OCI-LY7 (cell line): ENCODE results near the gene CDHR5. TPM values are rescaled to one million over a fixed set of nuclear protein-coding genes. Genes with fewer than 3 reads are reported as not detected.
A peak's percentile ranks its signal among the peaks of the same experiment; 100 is the strongest.

Experiments
- BruUV-seq: library from RNA; stranded (reverse); fragments of 400-500 nt; replicated peaks from 2 replicates; lab custom pipeline; 2021; lab: Mats Ljungman, UMichigan
- CTCF ChIA-PET: fragments of 300-600 bp; sonication (Branson Sonifier 250); formaldehyde crosslinking; loops from one replicate; lab custom pipeline; 2022; ENCODE audit warnings: antibody characterized with exemption; ENCODE audit not compliant: unreplicated experiment; lab: Charles Lee
- POLR2A ChIA-PET: fragments of 300-600 bp; sonication (Branson Sonifier 250); formaldehyde crosslinking; loops from one replicate; lab custom pipeline; 2022; ENCODE audit warnings: antibody characterized with exemption; lab: Charles Lee
- DNase-seq: peaks from one replicate; pipeline ENCODE4 v3.0.0-alpha.2; 2015; ENCODE audit warnings: low spot score
- H2AFZ ChIP-seq: fragments of 200-600 bp; sonication (generic), shearing (Covaris generic); 2 replicates; pipeline ENCODE4 v1.6.1; 2014; ENCODE audit warnings: mild to moderate bottlenecking, antibody characterized with exemption, low read length, moderate library complexity
- H3K27ac ChIP-seq: fragments of 200-600 bp; sonication (generic); 2 replicates; pipeline ENCODE4 v1.5.1; 2014; ENCODE audit warnings: mixed run types, low read depth, mild to moderate bottlenecking, moderate library complexity, low read length, inconsistent platforms; ENCODE audit not compliant: poor library complexity, severe bottlenecking
- H3K36me3 ChIP-seq: fragments of 200-600 bp; sonication (generic); 2 replicates; pipeline ENCODE4 v1.6.1; 2014; ENCODE audit warnings: mild to moderate bottlenecking, antibody characterized with exemption, low read length, moderate library complexity, mixed read lengths; ENCODE audit not compliant: insufficient read depth
- H3K4me1 ChIP-seq: fragments of 200-600 bp; sonication (generic); 2 replicates; pipeline ENCODE4 v1.5.1; 2014; ENCODE audit warnings: mild to moderate bottlenecking, low read length; ENCODE audit not compliant: insufficient read depth, poor library complexity, severe bottlenecking
- H3K4me2 ChIP-seq: fragments of 200-600 bp; sonication (generic); 2 replicates; pipeline ENCODE4 v1.6.1; 2014; ENCODE audit warnings: mild to moderate bottlenecking, low read length
- H3K4me3 ChIP-seq: fragments of 200-600 bp; sonication (generic); 2 replicates; pipeline ENCODE4 v1.5.1; 2014; ENCODE audit warnings: mild to moderate bottlenecking, low read depth, low read length; ENCODE audit not compliant: poor library complexity, severe bottlenecking
- H3K79me2 ChIP-seq: fragments of 200-600 bp; sonication (generic); 2 replicates; pipeline ENCODE4 v1.6.1; 2016; ENCODE audit warnings: low read depth, mild to moderate bottlenecking, low read length, moderate library complexity, mixed read lengths; ENCODE audit not compliant: insufficient read depth
- H3K9me2 ChIP-seq: fragments of 200-600 bp; sonication (generic); 2 replicates; pipeline ENCODE4 v1.6.1; 2016; ENCODE audit warnings: mild to moderate bottlenecking, low read length, mixed read lengths; ENCODE audit not compliant: insufficient read depth
- H3K9me3 ChIP-seq: fragments of 200-600 bp; sonication (generic); 2 replicates; pipeline ENCODE4 v1.6.1; 2014; ENCODE audit warnings: mild to moderate bottlenecking, mixed run types, low read length, mixed read lengths
- H4K20me1 ChIP-seq: fragments of 200-600 bp; sonication (generic); 2 replicates; pipeline ENCODE4 v1.6.1; 2014; ENCODE audit warnings: mild to moderate bottlenecking, antibody characterized with exemption, low read length, moderate library complexity, mixed read lengths; ENCODE audit not compliant: insufficient read depth
- CTCF ChIP-seq: fragments of 200-600 bp; sonication (generic); conservative IDR thresholded peaks from 2 replicates; pipeline ENCODE4 v1.5.1; 2014; ENCODE audit warnings: mild to moderate bottlenecking, antibody characterized with exemption, low read length, moderate library complexity, mixed read lengths
- EZH2phosphoT487 ChIP-seq: fragments of 200-600 bp; sonication (generic); IDR thresholded peaks from 2 replicates; pipeline ENCODE4 v1.6.1; 2018; ENCODE audit warnings: low read depth, borderline replicate concordance, mild to moderate bottlenecking, mixed run types, antibody characterized with exemption, low read length, moderate library complexity, mixed read lengths
- intact Hi-C: fragments of 100-400 bp; cut with micrococcal nuclease; formaldehyde crosslinking; loops from one replicate; pipeline ENCODE4 v1.10.0; 2022; ENCODE audit not compliant: unreplicated experiment
- total RNA-seq, 2 experiments: library from RNA; depleted of rRNA in 1 of 2; stranded (reverse); fragments of >200 nt in 1 of 2; shearing (Covaris generic) in 1 of 2; gene quantifications; 2 replicates each; pipeline ENCODE4 v1.2.3, GENCODE V29; 2014 to 2022

The CDHR5 gene
- total RNA-seq, 2 experiments from 2014 or later, result not detected

- TF ChIP-seq CTCF (no peak), EZH2phosphoT487 (no peak)
- Histone ChIP-seq H3K4me1 (peaks cover 32% of the 10 kb centered on the region), H2AFZ (no peak overlapping the region), H3K79me2 (peaks cover 56% of the 10 kb centered on the region), H3K9me3 (no peaks in the 10 kb centered on the region), H4K20me1 (peaks cover 29% of the 10 kb centered on the region), H3K27ac (no peak overlapping the region), H3K4me3 (no peak overlapping the region), H3K9me2 (no peaks in the 10 kb centered on the region), H3K4me2 (peak overlapping the region; percentile 95; the same call in 1 of the 2 replicates), H3K36me3 (peaks cover 50% of the 10 kb centered on the region)
- POLR2A ChIA-PET, result no interaction called here
- BruUV-seq, result no TSS peak
- DNase-seq, result no peak
- CTCF ChIA-PET, result no interaction called here
- intact Hi-C loops, result loop anchor here (1.0 to 5.0 kb wide), 3 partner anchors 19 to 227 kb away; partner anchors contain the start of genes IRF7, PIDD1 and RPLP2
Measured at GRCh38 chr11:579830-580601, 44.7 kb downstream of the CDHR5 start.

GRCh38 chr11:578276-579035, 46.3 kb downstream of the CDHR5 start:
- no peak overlapping the region for H2AFZ ChIP-seq
- POLR2A ChIA-PET, result no interaction called here
- no peaks in the 10 kb centered on the region for H3K9me3 ChIP-seq
- peaks cover 56% of the 10 kb centered on the region for H3K79me2 ChIP-seq
- peak overlapping the region; percentile 100 for H3K4me3 ChIP-seq
- H3K4me2 ChIP-seq, result peak overlapping the region; percentile 95
- no peak for TF ChIP-seq CTCF
- no peak for TF ChIP-seq EZH2phosphoT487
- peaks cover 40% of the 10 kb centered on the region for H3K36me3 ChIP-seq
- H4K20me1 ChIP-seq, result peaks cover 29% of the 10 kb centered on the region
- H3K27ac ChIP-seq, result peak overlapping the region; percentile 4
- H3K4me1 ChIP-seq, result peaks cover 38% of the 10 kb centered on the region
- H3K9me2 ChIP-seq, result no peaks in the 10 kb centered on the region
- CTCF ChIA-PET, result interaction anchor here (0.6 kb wide), 1 partner anchor 30 kb away, joined by 3 read pairs; no protein-coding TSS in a partner anchor
- intact Hi-C loops, result loop anchor here (1.0 to 5.0 kb wide), 3 partner anchors 17 to 229 kb away; partner anchors contain the start of genes IRF7, PIDD1 and RPLP2
- BruUV-seq, result no TSS peak
- peak; percentile 34 for DNase-seq
